Trophoblast cell (in vitro differentiated cells and primary cell): Measurements from ENCODE around the gene PARD3B.

Experiments
- DNase-seq, 2 donors: peaks; one replicate each; pipeline ENCODE4 v3.0.0-alpha.2; 2016
- H2AFZ ChIP-seq: 2 replicates; pipeline ENCODE4 v1.6.1; 2013; ENCODE audit warnings: low read length, moderate library complexity, mild to moderate bottlenecking; ENCODE audit not compliant: insufficient read depth, poor library complexity
- H2AK5ac ChIP-seq: 2 replicates; pipeline ENCODE4 v1.6.1; 2013; ENCODE audit warnings: mild to moderate bottlenecking, low read length
- H2BK120ac ChIP-seq: 2 replicates; pipeline ENCODE4 v1.6.1; 2013; ENCODE audit warnings: low read length, mild to moderate bottlenecking, moderate library complexity; ENCODE audit not compliant: insufficient read depth, poor library complexity
- H2BK12ac ChIP-seq: 2 replicates; pipeline ENCODE4 v1.6.1; 2013; ENCODE audit warnings: mild to moderate bottlenecking, low read length, moderate library complexity
- H2BK5ac ChIP-seq: 2 replicates; pipeline ENCODE4 v1.6.1; 2013; ENCODE audit warnings: low read length, low read depth, moderate library complexity, mild to moderate bottlenecking; ENCODE audit not compliant: poor library complexity
- H3K14ac ChIP-seq: 2 replicates; pipeline ENCODE4 v1.6.1; 2013; ENCODE audit warnings: mild to moderate bottlenecking, low read length
- H3K18ac ChIP-seq: 2 replicates; pipeline ENCODE4 v1.6.1; 2013; ENCODE audit warnings: mild to moderate bottlenecking, low read length
- H3K23ac ChIP-seq: 2 replicates; pipeline ENCODE4 v1.6.1; 2013; ENCODE audit warnings: low read length
- H3K27ac ChIP-seq: 2 replicates; pipeline ENCODE4 v1.5.1; 2013; ENCODE audit warnings: low read depth, mild to moderate bottlenecking, inconsistent platforms, low read length, moderate library complexity
- H3K27me3 ChIP-seq: 2 replicates; pipeline ENCODE4 v1.6.1; 2013; ENCODE audit warnings: inconsistent platforms, mild to moderate bottlenecking, low read length, moderate library complexity; ENCODE audit not compliant: insufficient read depth
- H3K36me3 ChIP-seq, 2 experiments: 1 replicate in 1 of 2; 2 replicates in 1 of 2; pipeline ENCODE4 v1.6.1; 2013; ENCODE audit warnings: low read length in 2 of 2, mild to moderate bottlenecking in 2 of 2, moderate library complexity in 1 of 2; ENCODE audit not compliant: insufficient read depth in 2 of 2, control insufficient read depth in 1 of 2
- H3K4ac ChIP-seq: 2 replicates; pipeline ENCODE4 v1.6.1; 2013; ENCODE audit warnings: low read depth, mild to moderate bottlenecking, low read length, moderate library complexity
- H3K4me1 ChIP-seq, 2 experiments: 1 replicate in 1 of 2; 2 replicates in 1 of 2; pipeline ENCODE4 v1.6.1; 2013; ENCODE audit warnings: low read length in 2 of 2, mild to moderate bottlenecking in 2 of 2, moderate library complexity in 1 of 2; ENCODE audit not compliant: insufficient read depth in 2 of 2, control insufficient read depth in 1 of 2
- H3K4me2 ChIP-seq: 2 replicates; pipeline ENCODE4 v1.6.1; 2013; ENCODE audit warnings: inconsistent platforms, mild to moderate bottlenecking, low read length, moderate library complexity
- H3K4me3 ChIP-seq: 2 replicates; pipeline ENCODE4 v1.5.1; 2013; ENCODE audit warnings: mild to moderate bottlenecking, low read depth, low read length, inconsistent platforms
- H3K79me1 ChIP-seq: one replicate; pipeline ENCODE4 v1.6.1; 2013; ENCODE audit warnings: low read length
- H3K79me2 ChIP-seq: 2 replicates; pipeline ENCODE4 v1.6.1; 2013; ENCODE audit warnings: low read length, mild to moderate bottlenecking; ENCODE audit not compliant: control insufficient read depth, insufficient read depth, poor library complexity
- H3K9ac ChIP-seq: 2 replicates; pipeline ENCODE4 v1.6.1; 2013; ENCODE audit warnings: mild to moderate bottlenecking, low read length
- H3K9me3 ChIP-seq: 2 replicates; pipeline ENCODE4 v1.6.1; 2013; ENCODE audit warnings: low read depth, mild to moderate bottlenecking, control low read depth, inconsistent platforms, low read length; ENCODE audit not compliant: insufficient read depth
- H4K12ac ChIP-seq: 2 replicates; pipeline ENCODE4 v1.6.1; 2013; ENCODE audit warnings: low read depth, mild to moderate bottlenecking, low read length, moderate library complexity
- H4K8ac ChIP-seq: 2 replicates; pipeline ENCODE4 v1.6.1; 2013; ENCODE audit warnings: low read depth, mild to moderate bottlenecking, low read length, moderate library complexity
- H4K91ac ChIP-seq: one replicate; pipeline ENCODE4 v1.6.1; 2013; ENCODE audit warnings: low read depth, mild to moderate bottlenecking, low read length, moderate library complexity
- WGBS: extraction: QIAGEN DNeasy Blood & Tissue Kit; methylation state at CpG from one replicate; pipeline ENCODE4 v1.1.7; 2013; ENCODE audit warnings: missing lambda C conversion rate; ENCODE audit not compliant: insufficient read length, insufficient coverage; ENCODE audit errors: extremely low coverage; 5-methylcytosine and 5-hydroxymethylcytosine counted together

PARD3B gene

GRCh38 chr2:205170399-205170798, 625.1 kb downstream of the PARD3B start:
- no peak overlapping the region for H4K12ac ChIP-seq
- no peak overlapping the region for H3K18ac ChIP-seq
- no peaks in the 10 kb centered on the region for H3K79me1 ChIP-seq
- no peak overlapping the region for H2BK5ac ChIP-seq
- no peak overlapping the region for H3K27ac ChIP-seq
- no peak for DNase-seq
- H2BK120ac ChIP-seq: no peak overlapping the region
- H4K8ac ChIP-seq: no peak overlapping the region
- H4K91ac ChIP-seq: no peak overlapping the region
- H3K14ac ChIP-seq: no peak overlapping the region
- peaks cover 0 to 3% of the 10 kb centered on the region in 2 experiments for H3K4me1 ChIP-seq
- H3K9ac ChIP-seq: no peak overlapping the region
- no CpG with 5 or more reads among the region's 12 CpGs for WGBS
- no peak overlapping the region for H2AFZ ChIP-seq
- no peak overlapping the region for H2BK12ac ChIP-seq
- H2AK5ac ChIP-seq: no peak overlapping the region
- no peaks in the 10 kb centered on the region for H3K36me3 ChIP-seq
- no peak overlapping the region for H3K4me2 ChIP-seq
- no peak overlapping the region for H3K23ac ChIP-seq
- H3K27me3 ChIP-seq: no peaks in the 10 kb centered on the region
- H3K79me2 ChIP-seq: no peaks in the 10 kb centered on the region
- no peaks in the 10 kb centered on the region for H3K9me3 ChIP-seq
- H3K4ac ChIP-seq: no peak overlapping the region
- no peak overlapping the region for H3K4me3 ChIP-seq

- Histone ChIP-seq H3K18ac (no peak overlapping the region), H3K4me1 (peaks cover 0 to 3% of the 10 kb centered on the region in 2 experiments), H3K79me1 (no peaks in the 10 kb centered on the region), H3K4me2 (no peak overlapping the region), H2BK12ac (no peak overlapping the region), H3K27me3 (no peaks in the 10 kb centered on the region), H2BK120ac (no peak overlapping the region), H3K36me3 (no peaks in the 10 kb centered on the region), H3K9ac (no peak overlapping the region), H4K8ac (no peak overlapping the region), H3K9me3 (no peaks in the 10 kb centered on the region), H3K27ac (no peak overlapping the region), H4K91ac (no peak overlapping the region), H2AFZ (no peak overlapping the region), H4K12ac (no peak overlapping the region), H3K4ac (no peak overlapping the region), H3K14ac (no peak overlapping the region), H3K79me2 (no peaks in the 10 kb centered on the region), H2BK5ac (no peak overlapping the region), H2AK5ac (no peak overlapping the region), H3K4me3 (no peak overlapping the region), H3K23ac (no peak overlapping the region)
- WGBS: no CpG with 5 or more reads among the region's 4 CpGs
- no peak for DNase-seq
Measured at GRCh38 chr2:205171261-205171940, 626.1 kb downstream of the PARD3B start.

- Histone ChIP-seq H2BK12ac (no peak overlapping the region), H4K12ac (no peak overlapping the region), H2BK120ac (no peak overlapping the region), H3K23ac (no peak overlapping the region), H2AK5ac (no peak overlapping the region), H2BK5ac (no peak overlapping the region), H3K79me1 (no peaks in the 10 kb centered on the region), H2AFZ (no peak overlapping the region), H3K14ac (no peak overlapping the region), H3K4me2 (no peak overlapping the region), H3K18ac (no peak overlapping the region), H3K4me1 (no peaks in the 10 kb centered on the region), H3K9ac (no peak overlapping the region), H3K36me3 (no peaks in the 10 kb centered on the region), H4K91ac (no peak overlapping the region), H3K9me3 (no peaks in the 10 kb centered on the region), H3K27ac (no peak overlapping the region), H3K27me3 (no peaks in the 10 kb centered on the region), H3K4me3 (no peak overlapping the region), H3K79me2 (no peaks in the 10 kb centered on the region), H3K4ac (no peak overlapping the region), H4K8ac (no peak overlapping the region)
- DNase-seq: no peak
- WGBS: no CpG with 5 or more reads among the region's 4 CpGs
Measured at GRCh38 chr2:205175831-205176230, 630.6 kb downstream of the PARD3B start.

- H3K4me2 ChIP-seq: no peak overlapping the region
- no peak overlapping the region for H2BK12ac ChIP-seq
- no peak overlapping the region for H2BK5ac ChIP-seq
- no peak overlapping the region for H3K27ac ChIP-seq
- no peak overlapping the region for H3K4me3 ChIP-seq
- no peak overlapping the region for H3K23ac ChIP-seq
- H3K18ac ChIP-seq: no peak overlapping the region
- H3K36me3 ChIP-seq: no peaks in the 10 kb centered on the region
- no peak overlapping the region for H4K12ac ChIP-seq
- H3K9me3 ChIP-seq: no peaks in the 10 kb centered on the region
- no CpG with 5 or more reads among the region's 2 CpGs for WGBS
- no peak overlapping the region for H3K9ac ChIP-seq
- H3K4me1 ChIP-seq: no peaks in the 10 kb centered on the region
- H3K79me1 ChIP-seq: no peaks in the 10 kb centered on the region
- H2AFZ ChIP-seq: no peak overlapping the region
- no peaks in the 10 kb centered on the region for H3K27me3 ChIP-seq
- H3K79me2 ChIP-seq: no peaks in the 10 kb centered on the region
- no peak overlapping the region for H4K91ac ChIP-seq
- DNase-seq: no peak
- no peak overlapping the region for H2AK5ac ChIP-seq
- H2BK120ac ChIP-seq: no peak overlapping the region
- H3K14ac ChIP-seq: no peak overlapping the region
- H3K4ac ChIP-seq: no peak overlapping the region
- no peak overlapping the region for H4K8ac ChIP-seq
Measured at GRCh38 chr2:205176546-205176945, 631.3 kb downstream of the PARD3B start.
